Hepatocyte (in vitro differentiated cells): ENCODE data around the gene SKIC2.

Experiments used
- CTCF ChIP-seq: fragments of 200-600 bp; sonication (generic); IDR thresholded peaks from 2 replicates; pipeline ENCODE4 v1.5.1; 2016; ENCODE audit warnings: antibody characterized with exemption, mild to moderate bottlenecking; ENCODE audit not compliant: poor library complexity
- EZH2 ChIP-seq: fragments of 200-600 bp; sonication (generic); IDR thresholded peaks from 2 replicates; pipeline ENCODE4 v1.6.1; 2016; ENCODE audit warnings: antibody characterized with exemption, mild to moderate bottlenecking, borderline replicate concordance
- EZH2phosphoT487 ChIP-seq: fragments of 200-600 bp; sonication (generic); IDR thresholded peaks from one replicate; pipeline ENCODE4 v1.6.1; 2018; ENCODE audit warnings: antibody characterized with exemption, mild to moderate bottlenecking, low read depth, moderate library complexity; ENCODE audit not compliant: unreplicated experiment, severe bottlenecking

- TF ChIP-seq CTCF (no peak), EZH2 (no peak), EZH2phosphoT487 (no peak)
These were observed at the start of gene SKIC2, which contains the start of gene NELFE for GRCh38 chr6:31958741-31959739.
